HG03378 (cell line): ENCODE measurements around the gene SPATA25.

ENCODE experiments used
- ATAC-seq: cut with Tn5 transposase; IDR thresholded peaks from one replicate; pipeline ENCODE4 v1.9.1; 2021; ENCODE audit warnings: mild to moderate bottlenecking, moderate library complexity; ENCODE audit not compliant: unreplicated experiment

The SPATA25 gene

DNA sequence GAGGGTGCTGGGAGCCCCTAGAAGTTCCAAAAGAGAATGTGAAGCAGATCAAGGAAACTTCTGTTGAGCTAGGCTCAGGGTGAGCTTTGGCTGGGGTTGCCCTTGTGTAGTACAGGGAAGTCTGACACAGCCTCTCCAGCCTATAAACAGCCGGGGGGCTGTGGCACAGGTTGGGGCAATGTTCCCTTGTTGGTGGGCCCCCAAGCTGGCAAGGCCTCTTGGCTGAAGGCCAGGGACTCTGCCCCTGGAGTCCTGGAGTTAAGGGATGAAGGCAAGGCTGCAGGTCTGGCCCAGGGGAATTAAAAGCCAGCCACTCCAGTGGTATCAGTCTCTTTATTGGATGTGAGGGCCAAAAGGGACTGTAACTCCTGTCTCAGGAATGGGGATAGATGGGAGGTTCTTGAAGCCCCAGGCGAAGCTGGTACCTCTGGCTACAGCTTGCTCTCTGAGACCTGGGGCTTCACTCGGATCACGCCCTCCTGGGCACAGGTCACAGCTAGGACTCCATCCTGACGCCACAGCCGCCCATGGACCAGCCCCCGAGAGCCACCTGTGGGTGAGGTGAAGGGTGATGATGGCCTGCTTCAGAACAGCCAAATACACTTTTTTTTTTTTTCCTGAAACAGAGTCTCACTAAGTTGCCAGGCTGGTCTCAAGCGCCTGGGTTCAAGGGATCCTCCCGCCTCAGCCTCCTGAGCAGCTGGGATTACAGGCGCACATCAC, 45.9 kb downstream of the SPATA25 start:
- no peak for ATAC-seq

DNA sequence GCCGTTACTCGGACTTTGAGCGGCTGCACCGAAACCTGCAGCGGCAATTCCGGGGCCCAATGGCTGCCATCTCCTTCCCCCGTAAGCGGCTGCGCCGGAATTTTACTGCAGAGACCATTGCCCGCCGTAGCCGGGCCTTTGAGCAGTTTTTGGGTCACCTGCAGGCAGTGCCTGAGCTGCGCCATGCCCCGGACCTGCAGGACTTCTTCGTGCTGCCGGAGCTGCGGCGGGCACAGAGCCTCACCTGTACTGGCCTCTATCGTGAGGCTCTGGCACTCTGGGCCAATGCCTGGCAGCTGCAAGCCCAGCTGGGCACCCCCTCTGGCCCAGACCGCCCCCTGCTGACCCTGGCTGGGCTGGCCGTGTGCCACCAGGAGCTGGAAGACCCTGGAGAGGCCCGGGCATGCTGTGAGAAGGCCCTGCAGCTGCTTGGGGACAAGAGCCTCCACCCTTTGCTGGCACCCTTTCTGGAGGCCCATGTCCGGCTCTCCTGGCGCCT, 46.7 kb downstream of the SPATA25 start:
- ATAC-seq: no peak

DNA sequence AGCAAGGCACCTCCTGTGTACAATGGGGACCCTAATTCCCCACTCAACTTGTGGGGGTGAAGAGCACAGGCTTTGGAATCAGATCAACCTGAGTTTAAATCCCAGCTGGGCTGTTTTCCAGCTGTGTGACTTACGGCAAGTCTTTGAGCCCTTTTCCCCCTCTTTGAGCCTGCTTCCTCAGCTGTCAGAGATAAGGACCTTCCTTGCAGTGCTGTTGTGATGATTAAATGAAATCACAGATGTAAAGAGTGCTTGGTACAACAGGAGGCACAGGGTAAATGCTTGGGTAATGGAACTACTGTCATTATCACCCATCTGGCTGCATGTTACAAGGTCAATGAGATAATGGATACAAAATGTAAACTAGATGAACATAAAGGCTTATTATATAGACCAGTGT, 50.6 kb downstream of the SPATA25 start:
- no peak for ATAC-seq
